Stimulated activated CD4-positive, alpha-beta T cell treated with anti-CD3 and anti-CD28 coated beads, Interleukin-2, amount 100 ng/mL, for 48 hours (primary cell): Measurements from ENCODE around the gene FAM47B.

Source experiments
- DNase-seq, 2 donors: peaks; one replicate each; pipeline ENCODE4 v3.0.0-alpha.2; 2020

FAM47B gene

GRCh38 chrX:34942496-34942895, at the start of gene FAM47B:
Gene FAM47B (plus strand): TSS chrX:34942796. CDS start chrX:34942832, 36 bp downstream.
- DNase-seq = no peak

- DNase-seq = no peak
These were observed 48.9 kb upstream of the FAM47B start for GRCh38 chrX:34893741-34894140.

- no peak for DNase-seq
These were observed 41.9 kb upstream of the FAM47B start for GRCh38 chrX:34900691-34901090.

- no peak for DNase-seq
These were observed 40.8 kb upstream of the FAM47B start for GRCh38 chrX:34901761-34902160.

GRCh38 chrX:34903316-34903715, 39.3 kb upstream of the FAM47B start:
- DNase-seq = no peak

- no peak for DNase-seq
These were observed 33.4 kb upstream of the FAM47B start for GRCh38 chrX:34909151-34909550.

- no peak for DNase-seq
These were observed 27.0 kb upstream of the FAM47B start for GRCh38 chrX:34915463-34916225.

- no peak for DNase-seq
These were observed 25.4 kb upstream of the FAM47B start for GRCh38 chrX:34917146-34917545.

- DNase-seq = no peak
These were observed 24.4 kb upstream of the FAM47B start for GRCh38 chrX:34918091-34918736.

- DNase-seq = no peak
These were observed 23.7 kb upstream of the FAM47B start for GRCh38 chrX:34918856-34919255.

- DNase-seq = no peak
These were observed 14.7 kb upstream of the FAM47B start for GRCh38 chrX:34927866-34928265.

- no peak for DNase-seq
These were observed 639 bp downstream of the FAM47B start for GRCh38 chrX:34943235-34943634.

GRCh38 chrX:34956916-34957315, 14.3 kb downstream of the FAM47B start:
- DNase-seq = no peak

- no peak for DNase-seq
These were observed 19.1 kb downstream of the FAM47B start for GRCh38 chrX:34961662-34962061.

- DNase-seq = no peak
These were observed 29.6 kb downstream of the FAM47B start for GRCh38 chrX:34972206-34972605.

GRCh38 chrX:34978171-34978570, 35.6 kb downstream of the FAM47B start:
- DNase-seq = no peak

- no peak for DNase-seq
These were observed 45.0 kb downstream of the FAM47B start for GRCh38 chrX:34987646-34988045.
